Breast epithelium (tissue), 3 donors: ENCODE results near the gene ATXN7L3B.

Source experiments
- CTCF ChIP-seq, 3 donors: fragments of 450-650 bp; IDR thresholded peaks; one replicate each; pipeline ENCODE4 v1.5.1; 2016 to 2017; ENCODE audit warnings: antibody characterized with exemption in 3 of 3, mild to moderate bottlenecking in 3 of 3, moderate library complexity in 3 of 3
- POLR2A ChIP-seq: fragments of 450-650 bp; IDR thresholded peaks from one replicate; pipeline ENCODE4 v1.6.1; 2016; ENCODE audit warnings: antibody characterized with exemption, mild to moderate bottlenecking, moderate library complexity

- no peak for TF ChIP-seq CTCF (IDR thresholded peaks at IDR 0.05)
- TF ChIP-seq POLR2A = no peak
Observed at GRCh38 chr12:74552201-74552600, 14.6 kb downstream of the ATXN7L3B start.
